ENCODE results near the gene ACTA2.
A peak's percentile ranks its signal among the peaks of the same experiment; 100 is the strongest.

ACTA2 gene

DNA sequence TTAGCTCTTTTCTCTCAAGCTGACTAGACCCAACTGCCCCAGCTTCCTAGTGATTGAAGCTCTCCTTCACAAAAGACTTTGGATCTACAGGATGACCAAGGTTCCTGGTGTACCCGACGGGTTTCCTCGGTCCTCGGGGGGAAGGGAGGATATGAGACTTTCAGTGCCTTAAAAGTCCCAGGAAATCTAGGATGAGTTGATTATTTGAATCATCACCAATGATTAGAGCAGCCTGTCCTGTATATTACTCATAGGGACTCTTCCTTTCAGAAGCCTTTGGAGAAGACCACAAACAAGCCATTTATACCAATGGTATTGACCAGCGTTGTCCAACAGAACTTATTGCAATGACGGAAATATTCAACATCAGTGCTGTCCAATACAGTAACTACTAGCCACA, 6.1 kb upstream of the ACTA2 start:
- no peak overlapping the region for H3K27ac ChIP-seq (ENCODE audit: low read depth, low read length)
- H3K36me3 ChIP-seq (ENCODE audit: control insufficient read depth in 5 of 5, insufficient read depth in 5 of 5, low read length in 5 of 5) = no peaks in the 10 kb centered on the region
- H3K9me3 ChIP-seq (ENCODE audit: control insufficient read depth in 5 of 5, low read length in 5 of 5) = no peaks in the 10 kb centered on the region
- peaks cover 0 to 8% (median 0%) of the 10 kb centered on the region in 5 donors for H3K4me1 ChIP-seq (ENCODE audit: control insufficient read depth in 5 of 5, insufficient read depth in 5 of 5, low read length in 5 of 5)
- H3K4me3 ChIP-seq (ENCODE audit: low read depth in 1 of 5, low read length in 5 of 5) = no peak overlapping the region
- H3K9ac ChIP-seq (ENCODE audit: low read length in 5 of 5) = no peak overlapping the region
- no peaks in the 10 kb centered on the region for H3K27me3 ChIP-seq (ENCODE audit: control insufficient read depth in 5 of 5, insufficient read depth in 4 of 5, low read length in 5 of 5)

DNA sequence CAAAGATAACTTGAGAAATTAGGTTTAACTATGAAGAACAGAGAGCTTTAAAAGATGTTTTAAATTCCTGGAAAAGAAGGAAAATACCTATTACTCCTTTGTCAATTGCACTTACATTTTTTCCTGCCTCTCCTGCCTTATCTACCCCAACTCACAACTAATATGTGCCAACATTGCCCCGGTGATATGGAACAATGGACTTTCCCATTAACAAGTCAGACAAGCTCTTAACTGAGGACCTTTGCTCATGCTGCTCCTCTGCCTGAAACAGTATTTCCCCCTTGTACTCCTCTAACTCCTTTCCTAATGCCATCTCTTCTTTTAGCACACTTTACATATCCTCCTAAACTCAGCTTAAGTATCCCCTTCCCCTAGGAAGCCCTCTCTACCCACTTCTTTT, 4.8 kb upstream of the ACTA2 start:
- H3K36me3 ChIP-seq (ENCODE audit: control insufficient read depth in 5 of 5, insufficient read depth in 5 of 5, low read length in 5 of 5) = no peaks in the 10 kb centered on the region
- H3K27me3 ChIP-seq (ENCODE audit: control insufficient read depth in 5 of 5, insufficient read depth in 4 of 5, low read length in 5 of 5) = no peaks in the 10 kb centered on the region
- no peak overlapping the region for H3K4me3 ChIP-seq (ENCODE audit: low read depth in 1 of 5, low read length in 5 of 5)
- H3K4me1 ChIP-seq (ENCODE audit: control insufficient read depth in 5 of 5, insufficient read depth in 5 of 5, low read length in 5 of 5) = peaks cover 0 to 13% (median 9%) of the 10 kb centered on the region in 5 donors
- H3K9me3 ChIP-seq (ENCODE audit: control insufficient read depth in 5 of 5, low read length in 5 of 5) = no peaks in the 10 kb centered on the region
- H3K27ac ChIP-seq (ENCODE audit: low read depth, low read length) = no peak overlapping the region
- no peak overlapping the region for H3K9ac ChIP-seq (ENCODE audit: low read length in 5 of 5)

DNA sequence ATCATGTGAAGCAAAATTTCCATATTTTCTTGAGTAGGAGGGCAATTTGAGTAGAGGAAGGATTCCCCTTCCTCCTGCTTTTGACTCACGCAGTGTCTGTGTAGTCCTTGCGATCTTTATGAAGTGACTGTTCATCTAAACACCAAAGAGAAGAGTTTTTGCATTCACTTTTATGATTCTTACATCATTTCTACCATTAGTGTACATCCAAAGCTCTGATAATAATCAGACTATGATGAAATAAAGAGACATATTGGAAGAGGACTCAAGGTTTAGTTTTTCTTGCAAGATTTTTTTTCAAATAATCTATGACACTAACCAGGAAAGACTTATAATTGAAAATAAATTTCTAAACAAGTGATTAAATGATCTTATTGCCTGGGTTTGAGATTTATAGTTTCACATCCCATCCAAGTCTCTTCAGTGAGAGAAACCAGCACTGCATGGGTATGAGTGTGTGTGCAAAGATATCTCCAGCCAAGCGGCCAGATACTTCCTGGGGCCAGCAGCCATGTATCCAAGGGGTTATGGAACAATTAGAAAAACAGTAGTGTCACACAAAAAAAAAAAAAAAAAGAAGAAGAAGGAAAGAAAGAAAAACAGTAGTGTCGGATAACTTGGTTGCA, 2.0 kb upstream of the ACTA2 start:
- Histone ChIP-seq H3K36me3 (ENCODE audit: control insufficient read depth in 5 of 5, insufficient read depth in 5 of 5, low read length in 5 of 5) (no peaks in the 10 kb centered on the region), H3K9me3 (ENCODE audit: control insufficient read depth in 5 of 5, low read length in 5 of 5) (no peaks in the 10 kb centered on the region), H3K27ac (ENCODE audit: low read depth, low read length) (no peak overlapping the region), H3K9ac (ENCODE audit: low read length in 5 of 5) (no peak overlapping the region), H3K27me3 (ENCODE audit: control insufficient read depth in 5 of 5, insufficient read depth in 4 of 5, low read length in 5 of 5) (no peaks in the 10 kb centered on the region), H3K4me1 (ENCODE audit: control insufficient read depth in 5 of 5, insufficient read depth in 5 of 5, low read length in 5 of 5) (peaks cover 0 to 31% (median 18%) of the 10 kb centered on the region in 5 donors), H3K4me3 (ENCODE audit: low read depth in 1 of 5, low read length in 5 of 5) (no peak overlapping the region)

DNA sequence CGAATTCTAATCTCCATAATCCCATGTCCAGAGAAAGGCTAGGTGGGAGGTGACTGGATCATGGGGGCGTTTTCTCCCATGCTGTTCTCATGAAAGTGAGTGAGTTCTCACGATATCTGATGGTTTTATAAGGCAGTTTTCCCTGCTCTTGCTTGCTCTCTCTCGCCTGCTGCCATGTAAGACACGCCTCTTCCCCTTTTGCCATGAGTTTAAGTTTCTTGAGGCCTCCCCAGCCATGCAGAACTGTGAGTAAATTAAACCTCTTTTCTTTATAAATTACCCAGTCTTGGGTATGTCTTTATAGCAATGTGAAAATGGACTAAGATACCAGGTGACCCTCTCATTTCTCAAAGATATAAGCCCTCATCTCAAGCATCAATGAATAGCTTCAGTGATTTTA, 1.1 kb upstream of the ACTA2 start:
- H3K9ac ChIP-seq (ENCODE audit: low read length in 5 of 5) = no peak overlapping the region
- H3K9me3 ChIP-seq (ENCODE audit: control insufficient read depth in 5 of 5, low read length in 5 of 5) = no peaks in the 10 kb centered on the region
- no peaks in the 10 kb centered on the region for H3K36me3 ChIP-seq (ENCODE audit: control insufficient read depth in 5 of 5, insufficient read depth in 5 of 5, low read length in 5 of 5)
- H3K27ac ChIP-seq (ENCODE audit: low read depth, low read length) = no peak overlapping the region
- no peaks in the 10 kb centered on the region for H3K27me3 ChIP-seq (ENCODE audit: control insufficient read depth in 5 of 5, insufficient read depth in 4 of 5, low read length in 5 of 5)
- no peak overlapping the region for H3K4me3 ChIP-seq (ENCODE audit: low read depth in 1 of 5, low read length in 5 of 5)
- H3K4me1 ChIP-seq (ENCODE audit: control insufficient read depth in 5 of 5, insufficient read depth in 5 of 5, low read length in 5 of 5) = peaks cover 0 to 31% (median 18%) of the 10 kb centered on the region in 5 donors

DNA sequence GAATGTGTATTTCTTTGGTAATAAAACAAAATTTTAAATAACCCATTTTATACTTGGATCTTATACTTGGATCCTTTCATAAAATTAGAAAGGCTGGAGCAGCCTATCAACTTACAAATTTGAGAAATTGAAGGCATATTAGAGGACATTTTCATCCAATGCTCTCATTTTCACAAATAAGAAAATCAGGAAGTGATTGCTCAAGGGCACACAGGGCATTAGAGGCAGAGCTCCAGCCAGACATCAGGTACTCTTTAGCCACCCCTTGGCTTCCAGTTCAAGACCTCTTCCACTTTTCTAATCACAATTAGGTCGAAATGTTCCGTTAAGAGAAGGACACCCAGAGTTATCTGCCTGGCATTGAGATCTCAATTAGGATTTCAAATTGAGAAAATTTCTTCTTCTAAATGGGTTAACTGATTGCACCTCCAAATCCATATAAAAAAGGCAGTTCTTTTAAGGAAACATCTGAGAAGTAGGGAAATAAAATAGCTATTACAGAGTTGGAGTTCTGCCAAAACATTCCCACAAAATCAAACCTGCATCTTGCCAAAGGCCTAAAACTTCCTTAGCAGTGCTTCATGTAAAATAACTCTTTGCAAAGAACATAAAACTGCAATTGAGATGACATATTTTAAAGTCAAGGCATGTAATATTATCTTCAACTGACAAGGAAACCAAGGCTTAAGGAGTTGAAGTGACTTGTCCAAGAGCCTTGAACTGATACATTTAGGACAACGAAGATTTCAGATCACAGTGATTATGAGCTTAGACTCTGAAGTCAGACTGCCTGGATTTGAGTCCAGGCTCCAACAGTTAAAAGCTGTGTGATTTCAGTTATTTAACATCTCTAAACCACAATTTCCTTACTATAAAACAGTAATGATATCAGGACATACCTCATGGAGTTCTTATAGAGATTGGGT, 2.4 kb downstream of the ACTA2 start:
- H3K27me3 ChIP-seq (ENCODE audit: control insufficient read depth in 5 of 5, insufficient read depth in 4 of 5, low read length in 5 of 5) = no peaks in the 10 kb centered on the region
- no peak overlapping the region for H3K9ac ChIP-seq (ENCODE audit: low read length in 5 of 5)
- H3K9me3 ChIP-seq (ENCODE audit: control insufficient read depth in 5 of 5, low read length in 5 of 5) = no peaks in the 10 kb centered on the region
- H3K4me1 ChIP-seq (ENCODE audit: control insufficient read depth in 5 of 5, insufficient read depth in 5 of 5, low read length in 5 of 5) = peaks cover 0 to 31% (median 18%) of the 10 kb centered on the region in 5 donors
- H3K36me3 ChIP-seq (ENCODE audit: control insufficient read depth in 5 of 5, insufficient read depth in 5 of 5, low read length in 5 of 5) = no peaks in the 10 kb centered on the region
- H3K4me3 ChIP-seq (ENCODE audit: low read depth in 1 of 5, low read length in 5 of 5) = peak overlapping the region in 2 of 5 donors; percentile 22 to 49
- H3K27ac ChIP-seq (ENCODE audit: low read depth, low read length) = peak overlapping the region; percentile 76

DNA sequence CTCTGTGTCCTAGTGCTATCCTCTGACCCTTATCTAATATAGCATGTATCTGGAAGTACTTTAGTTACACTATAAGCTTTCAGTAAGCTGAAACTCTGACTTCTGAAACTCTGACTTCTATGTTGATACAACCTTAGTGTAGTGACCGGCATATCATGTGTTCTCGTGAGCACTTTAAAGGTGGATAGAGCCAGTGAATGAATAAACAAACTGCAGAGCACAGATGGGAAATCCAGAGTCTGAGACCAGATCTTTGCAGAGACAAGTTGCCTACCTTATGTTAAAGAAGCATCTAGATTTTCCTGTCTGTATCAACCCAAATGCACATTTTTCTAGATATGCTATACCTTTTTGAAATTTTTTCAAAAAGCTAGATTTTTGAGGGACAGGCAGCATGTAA, 3.5 kb downstream of the ACTA2 start:
- Histone ChIP-seq H3K9ac (ENCODE audit: low read length in 5 of 5) (no peak overlapping the region), H3K36me3 (ENCODE audit: control insufficient read depth in 5 of 5, insufficient read depth in 5 of 5, low read length in 5 of 5) (peaks cover 0 to under 1% (median 0%) of the 10 kb centered on the region in 5 donors), H3K4me3 (ENCODE audit: low read depth in 1 of 5, low read length in 5 of 5) (no peak overlapping the region), H3K4me1 (ENCODE audit: control insufficient read depth in 5 of 5, insufficient read depth in 5 of 5, low read length in 5 of 5) (peaks cover 0 to 31% (median 18%) of the 10 kb centered on the region in 5 donors), H3K27me3 (ENCODE audit: control insufficient read depth in 5 of 5, insufficient read depth in 4 of 5, low read length in 5 of 5) (no peaks in the 10 kb centered on the region), H3K27ac (ENCODE audit: low read depth, low read length) (no peak overlapping the region), H3K9me3 (ENCODE audit: control insufficient read depth in 5 of 5, low read length in 5 of 5) (no peaks in the 10 kb centered on the region)

DNA sequence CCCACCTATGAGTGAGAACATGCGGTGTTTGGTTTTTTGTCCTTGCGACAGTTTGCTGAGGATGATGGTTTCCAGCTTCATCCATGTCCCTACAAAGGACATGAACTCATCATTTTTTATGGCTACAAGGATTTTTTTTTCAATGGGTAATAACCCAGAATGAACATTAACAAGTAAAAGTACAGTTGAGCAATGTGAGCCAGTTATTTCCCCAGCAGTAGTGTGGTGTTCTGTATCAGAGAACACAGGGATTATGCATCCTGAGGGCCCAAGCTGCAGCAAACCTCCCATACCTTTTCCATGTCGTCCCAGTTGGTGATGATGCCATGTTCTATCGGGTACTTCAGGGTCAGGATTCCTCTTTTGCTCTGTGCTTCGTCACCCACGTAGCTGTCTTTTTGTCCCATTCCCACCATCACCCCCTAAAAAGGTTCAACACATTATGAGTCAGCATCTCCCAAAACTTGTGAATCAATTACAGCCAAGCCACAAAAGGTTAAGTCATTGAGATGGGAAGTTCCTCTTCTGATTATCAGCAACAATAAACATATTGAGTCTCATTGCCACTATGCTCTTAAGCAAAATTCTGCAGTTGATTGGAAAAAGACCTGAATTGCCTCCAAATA, 5.5 kb downstream of the ACTA2 start:
- Histone ChIP-seq H3K9me3 (ENCODE audit: control insufficient read depth in 5 of 5, low read length in 5 of 5) (no peaks in the 10 kb centered on the region), H3K4me3 (ENCODE audit: low read depth in 1 of 5, low read length in 5 of 5) (no peak overlapping the region), H3K27ac (ENCODE audit: low read depth, low read length) (no peak overlapping the region), H3K36me3 (ENCODE audit: control insufficient read depth in 5 of 5, insufficient read depth in 5 of 5, low read length in 5 of 5) (peaks cover 0 to 10% (median 5%) of the 10 kb centered on the region in 5 donors), H3K4me1 (ENCODE audit: control insufficient read depth in 5 of 5, insufficient read depth in 5 of 5, low read length in 5 of 5) (peaks cover 0 to 19% (median 8%) of the 10 kb centered on the region in 5 donors), H3K27me3 (ENCODE audit: control insufficient read depth in 5 of 5, insufficient read depth in 4 of 5, low read length in 5 of 5) (no peaks in the 10 kb centered on the region), H3K9ac (ENCODE audit: low read length in 5 of 5) (no peak overlapping the region)

DNA sequence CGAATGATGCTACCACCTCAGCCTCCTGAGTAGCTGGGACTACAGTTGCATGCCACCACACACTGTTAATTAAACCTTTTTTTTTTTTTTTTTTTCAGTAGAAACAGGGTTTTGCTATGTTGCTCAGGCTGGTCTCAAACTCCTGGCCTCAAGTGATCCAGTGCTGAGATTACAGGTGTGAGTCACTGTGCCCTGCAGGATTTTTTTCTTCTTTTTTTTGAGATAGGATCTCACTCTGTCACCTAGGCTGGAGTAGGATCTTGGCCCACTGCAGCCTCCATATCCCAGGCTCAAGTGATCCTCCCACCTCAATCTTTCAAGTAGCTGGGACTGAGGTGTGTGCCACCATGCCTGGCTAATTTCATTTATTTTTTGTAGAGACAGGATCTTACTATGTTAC, 6.4 kb downstream of the ACTA2 start:
- H3K9ac ChIP-seq (ENCODE audit: low read length in 5 of 5) = no peak overlapping the region
- H3K27me3 ChIP-seq (ENCODE audit: control insufficient read depth in 5 of 5, insufficient read depth in 4 of 5, low read length in 5 of 5) = no peaks in the 10 kb centered on the region
- no peak overlapping the region for H3K27ac ChIP-seq (ENCODE audit: low read depth, low read length)
- peaks cover 0 to 12% (median 3%) of the 10 kb centered on the region in 5 donors for H3K4me1 ChIP-seq (ENCODE audit: control insufficient read depth in 5 of 5, insufficient read depth in 5 of 5, low read length in 5 of 5)
- H3K36me3 ChIP-seq (ENCODE audit: control insufficient read depth in 5 of 5, insufficient read depth in 5 of 5, low read length in 5 of 5) = peaks cover 0 to 17% (median 7%) of the 10 kb centered on the region in 5 donors
- H3K4me3 ChIP-seq (ENCODE audit: low read depth in 1 of 5, low read length in 5 of 5) = no peak overlapping the region
- H3K9me3 ChIP-seq (ENCODE audit: control insufficient read depth in 5 of 5, low read length in 5 of 5) = no peaks in the 10 kb centered on the region

DNA sequence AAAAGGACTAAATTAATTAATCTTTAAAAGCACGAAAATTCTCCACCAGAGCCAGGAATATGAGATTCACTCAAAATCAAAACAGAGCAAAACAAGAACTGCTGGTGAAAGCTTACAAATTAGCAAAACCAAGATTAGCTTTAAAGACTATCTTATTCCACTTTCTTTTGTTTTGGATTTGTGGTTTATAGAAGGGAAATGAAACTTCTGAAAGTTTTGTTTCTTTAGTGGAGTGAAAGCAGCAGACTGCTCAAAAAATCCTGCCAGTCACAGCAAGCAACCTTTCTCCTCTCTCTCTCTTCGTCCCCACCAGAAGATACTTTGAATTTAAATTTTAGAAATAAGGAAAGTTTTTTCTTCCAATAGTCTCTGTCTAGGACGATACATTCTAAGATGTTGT, 7.8 kb downstream of the ACTA2 start:
- Histone ChIP-seq H3K27me3 (ENCODE audit: control insufficient read depth in 5 of 5, insufficient read depth in 4 of 5, low read length in 5 of 5) (no peaks in the 10 kb centered on the region), H3K27ac (ENCODE audit: low read depth, low read length) (no peak overlapping the region), H3K4me1 (ENCODE audit: control insufficient read depth in 5 of 5, insufficient read depth in 5 of 5, low read length in 5 of 5) (no peaks in the 10 kb centered on the region), H3K9ac (ENCODE audit: low read length in 5 of 5) (no peak overlapping the region), H3K9me3 (ENCODE audit: control insufficient read depth in 5 of 5, low read length in 5 of 5) (no peaks in the 10 kb centered on the region), H3K4me3 (ENCODE audit: low read depth in 1 of 5, low read length in 5 of 5) (no peak overlapping the region), H3K36me3 (ENCODE audit: control insufficient read depth in 5 of 5, insufficient read depth in 5 of 5, low read length in 5 of 5) (peaks cover 0 to 27% (median 16%) of the 10 kb centered on the region in 5 donors)

DNA sequence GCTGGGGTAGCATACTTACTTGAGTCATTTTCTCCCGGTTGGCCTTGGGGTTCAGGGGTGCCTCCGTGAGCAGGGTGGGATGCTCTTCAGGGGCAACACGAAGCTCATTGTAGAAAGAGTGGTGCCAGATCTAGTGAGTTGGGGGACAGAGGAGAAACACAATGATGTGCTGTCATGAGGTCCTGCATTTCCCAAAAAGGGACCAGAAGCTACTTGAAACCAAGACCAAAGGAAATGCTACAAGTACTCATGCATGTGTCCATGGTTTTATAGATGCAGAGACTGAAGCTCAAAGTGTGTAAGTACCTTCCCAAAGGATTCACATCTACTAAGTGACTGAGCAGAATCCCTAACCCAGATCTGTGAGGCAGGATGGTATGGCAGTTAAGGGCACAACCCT, 8.8 kb downstream of the ACTA2 start:
- no peaks in the 10 kb centered on the region for H3K27me3 ChIP-seq (ENCODE audit: control insufficient read depth in 5 of 5, insufficient read depth in 4 of 5, low read length in 5 of 5)
- H3K9me3 ChIP-seq (ENCODE audit: control insufficient read depth in 5 of 5, low read length in 5 of 5) = no peaks in the 10 kb centered on the region
- H3K9ac ChIP-seq (ENCODE audit: low read length in 5 of 5) = no peak overlapping the region
- no peak overlapping the region for H3K27ac ChIP-seq (ENCODE audit: low read depth, low read length)
- no peaks in the 10 kb centered on the region for H3K4me1 ChIP-seq (ENCODE audit: control insufficient read depth in 5 of 5, insufficient read depth in 5 of 5, low read length in 5 of 5)
- peaks cover 2 to 36% (median 16%) of the 10 kb centered on the region in 5 donors for H3K36me3 ChIP-seq (ENCODE audit: control insufficient read depth in 5 of 5, insufficient read depth in 5 of 5, low read length in 5 of 5)
- no peak overlapping the region for H3K4me3 ChIP-seq (ENCODE audit: low read depth in 1 of 5, low read length in 5 of 5)
